K562 (cell line): ENCODE measurements around the gene DLG4. TPM values are rescaled to one million over a fixed set of nuclear protein-coding genes. Genes with fewer than 3 reads are reported as not detected.

ENCODE experiments used
- ARID2 ChIP-seq: fragments of 450-650 bp; IDR thresholded peaks from 2 replicates; pipeline ENCODE4 v1.6.1; 2017; ENCODE audit warnings: antibody characterized with exemption, mild to moderate bottlenecking
- CBX5 ChIP-seq: IDR thresholded peaks from 2 replicates; pipeline ENCODE4 v1.6.1; 2014; ENCODE audit warnings: low read depth, borderline replicate concordance
- CHCHD3 ChIP-seq: fragments of 250-450 bp; sonication (Bioruptor Pico); IDR thresholded peaks from 2 replicates; pipeline ENCODE4 v2.1.2; 2022; ENCODE audit warnings: mild to moderate bottlenecking
- FOXK1 ChIP-seq: sonication (generic); formaldehyde crosslinking; IDR thresholded peaks from 2 replicates; pipeline ENCODE4 v1.8.0; 2022; ENCODE audit warnings: missing genetic modification reagents, mild to moderate bottlenecking, borderline replicate concordance
- GATAD2B ChIP-seq: fragments of 450-650 bp; IDR thresholded peaks from 2 replicates; pipeline ENCODE4 v1.6.1; 2017; ENCODE audit warnings: mild to moderate bottlenecking, borderline replicate concordance
- HDGF ChIP-seq: fragments of 450-650 bp; IDR thresholded peaks from 2 replicates; pipeline ENCODE4 v1.6.1; 2016
- HEY1 ChIP-seq: fragments of 250-450 bp; sonication (Bioruptor Pico); IDR thresholded peaks from 2 replicates; pipeline ENCODE4 v1.5.0; 2020; ENCODE audit warnings: mild to moderate bottlenecking, moderate library complexity, borderline replicate concordance
- KAT7 ChIP-seq: sonication (generic); formaldehyde crosslinking; IDR thresholded peaks from 2 replicates; pipeline ENCODE4 v1.8.0; 2022; ENCODE audit warnings: missing genetic modification reagents, mild to moderate bottlenecking, borderline replicate concordance
- NCOR1 ChIP-seq: fragments of 450-650 bp; IDR thresholded peaks from 2 replicates; pipeline ENCODE4 v1.6.1; 2016; ENCODE audit warnings: mild to moderate bottlenecking, moderate library complexity
- NFRKB ChIP-seq: fragments of 450-650 bp; IDR thresholded peaks from 2 replicates; pipeline ENCODE4 v1.6.1; 2016; ENCODE audit warnings: low read depth
- NFYB ChIP-seq: IDR thresholded peaks from 2 replicates; pipeline ENCODE4 v1.6.1; 2011; ENCODE audit warnings: mild to moderate bottlenecking, moderate library complexity; ENCODE audit not compliant: insufficient read length; ENCODE audit errors: extremely low read depth
- PHTF2 ChIP-seq: fragments of 250-450 bp; sonication (Bioruptor Pico); IDR thresholded peaks from 2 replicates; pipeline ENCODE4 v1.5.0; 2021; ENCODE audit warnings: mild to moderate bottlenecking
- POLR2B ChIP-seq: fragments of 450-650 bp; IDR thresholded peaks from 2 replicates; pipeline ENCODE4 v1.6.1; 2018; ENCODE audit warnings: low read depth; ENCODE audit not compliant: partially characterized antibody
- PRPF4 ChIP-seq: fragments of 200-400 bp; formaldehyde crosslinking; IDR thresholded peaks from one replicate; pipeline ENCODE4 v1.6.1; 2017; ENCODE audit warnings: low read length, low read depth, mild to moderate bottlenecking; ENCODE audit not compliant: insufficient read depth, poor library complexity, severe bottlenecking
- RBM25 ChIP-seq: fragments of 200-400 bp; formaldehyde crosslinking; IDR thresholded peaks from 2 replicates; pipeline ENCODE4 v1.6.1; 2018; ENCODE audit warnings: low read length, low read depth, moderate library complexity; ENCODE audit not compliant: severe bottlenecking
- RHOXF2B ChIP-seq: fragments of 250-450 bp; sonication (Bioruptor Pico); conservative IDR thresholded peaks from 2 replicates; pipeline ENCODE4 v1.5.1; 2021
- SPI1 ChIP-seq: IDR thresholded peaks from 2 replicates; pipeline ENCODE4 v1.6.1; 2011; ENCODE audit warnings: low read depth, low read length, control low read depth, borderline replicate concordance
- SREBF2 ChIP-seq: sonication (generic); formaldehyde crosslinking; IDR thresholded peaks from 2 replicates; pipeline ENCODE4 v1.4.0; 2020; ENCODE audit warnings: mild to moderate bottlenecking, missing genetic modification reagents
- TAF15 ChIP-seq: fragments of 200-400 bp; formaldehyde crosslinking; IDR thresholded peaks from 2 replicates; pipeline ENCODE4 v1.6.1; 2017; ENCODE audit warnings: mild to moderate bottlenecking, low read depth, low read length, moderate library complexity
- WHSC1 ChIP-seq: IDR thresholded peaks from one replicate; pipeline ENCODE4 v1.6.1; 2012; ENCODE audit warnings: low read length, control low read depth, inconsistent platforms
- XRCC4 ChIP-seq: IDR thresholded peaks from one replicate; pipeline ENCODE4 v1.6.1; 2011; ENCODE audit not compliant: insufficient read depth, insufficient read length; ENCODE audit errors: extremely low read depth
- ZBED1 ChIP-seq: IDR thresholded peaks from 2 replicates; pipeline ENCODE4 v1.6.1; 2014
- ZNF12 ChIP-seq: sonication (generic); formaldehyde crosslinking; IDR thresholded peaks from 2 replicates; pipeline ENCODE4 v1.4.0; 2020; ENCODE audit warnings: mild to moderate bottlenecking, missing genetic modification reagents
- ZNF140 ChIP-seq: fragments of 250-450 bp; sonication (Bioruptor Pico); IDR thresholded peaks from 2 replicates; pipeline ENCODE4 v1.8.0; 2021; ENCODE audit warnings: moderate library complexity, mild to moderate bottlenecking, inconsistent platforms
- ZNF212 ChIP-seq: fragments of 450-650 bp; formaldehyde crosslinking; IDR thresholded peaks from 2 replicates; pipeline ENCODE4 v1.4.0; 2020; ENCODE audit warnings: mild to moderate bottlenecking
- polyA plus RNA-seq, 8 experiments: library from polyadenylated mRNA; depleted of rRNA in 4 of 8; stranded (reverse) in 5 of 8; unstranded in 3 of 8; fragments of >200 nt; fragmentation: Nextera tagmentation in 2 of 8; fragmentation: Illumina TruSeq in 1 of 8; extraction: Ambion mirVana in 2 of 8; extraction: Trizol in 1 of 8; gene quantifications; 2 replicates each; pipeline versions ENCODE4 v1.2.1 to v1.2.3, GENCODE V29; 2011 to 2014; ENCODE audit warnings: inconsistent platforms in 1 of 8, missing spikeins in 1 of 8
- total RNA-seq, 7 experiments: library from RNA; depleted of rRNA in 6 of 7; stranded (reverse); fragments of >200 nt in 6 of 7; fragmentation: Illumina TruSeq in 2 of 7; extraction: Trizol in 2 of 7; gene quantifications; 2 replicates each; pipeline versions ENCODE4 v1.2.1 to v1.2.3, GENCODE V29; 2011 to 2021; ENCODE audit warnings: low replicate concordance in 1 of 7
- TF ChIP-seq, protein P1 (sequence below): sonication (generic); formaldehyde crosslinking; IDR thresholded peaks from 2 replicates; pipeline ENCODE4 v1.8.0; 2022; ENCODE audit warnings: mild to moderate bottlenecking, low read depth, missing genetic modification reagents
- TF ChIP-seq, protein P2 (sequence below): conservative IDR thresholded peaks from 2 replicates; pipeline ENCODE4 v1.6.1; 2011; ENCODE audit warnings: low read depth, mild to moderate bottlenecking, low read length; ENCODE audit not compliant: control insufficient read depth
- TF ChIP-seq, protein P3 (sequence below): fragments of 250-450 bp; sonication (Bioruptor Pico); IDR thresholded peaks from 2 replicates; pipeline ENCODE4 v1.5.1; 2021; ENCODE audit warnings: mild to moderate bottlenecking

DLG4 gene
- total and polyA plus RNA-seq, 9 of the 15 experiments (the other 6 are each of a cell fraction or from before 2014, with no cell fraction given) = 0.03 to 12.0 (median 4.1) TPM

DNA sequence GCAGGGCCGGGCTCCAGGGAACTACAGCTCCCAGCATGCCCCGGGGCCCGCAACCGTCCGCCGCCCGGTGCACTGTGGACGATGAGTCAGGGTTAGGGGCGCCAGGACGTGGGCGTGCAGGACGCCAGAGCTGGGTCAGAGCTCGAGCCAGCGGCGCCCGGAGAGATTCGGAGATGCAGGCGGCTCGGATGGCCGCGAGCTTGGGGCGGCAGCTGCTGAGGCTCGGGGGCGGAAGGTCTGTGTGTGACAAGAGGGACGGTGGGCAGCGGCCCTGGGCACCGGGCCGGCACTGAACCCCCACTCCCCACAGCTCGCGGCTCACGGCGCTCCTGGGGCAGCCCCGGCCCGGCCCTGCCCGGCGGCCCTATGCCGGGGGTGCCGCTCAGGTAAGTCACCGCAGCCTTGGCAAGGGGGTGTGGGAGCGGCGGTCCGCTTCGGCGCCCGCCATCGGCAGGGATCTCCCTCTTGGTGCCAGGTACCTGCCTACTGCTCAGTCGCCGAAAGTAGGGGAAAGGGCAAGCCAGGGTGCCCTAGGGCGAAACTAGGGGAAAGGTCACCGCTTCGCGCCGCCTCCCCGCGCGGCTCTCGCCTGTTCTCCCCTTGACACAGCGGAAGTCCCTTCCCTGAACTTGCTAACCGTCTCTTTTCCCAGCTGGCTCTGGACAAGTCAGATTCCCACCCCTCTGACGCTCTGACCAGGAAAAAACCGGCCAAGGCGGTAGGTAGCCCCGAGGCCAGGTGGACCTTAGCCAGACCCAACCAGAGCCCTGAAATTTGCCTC, at the start of gene DLG4, which contains the start of gene ACADVL (continued):
- TF ChIP-seq NFYB (no peak), ZNF140 (CRISPR knock-in tag) (no peak), ARID2 (no peak), RBM25 (no peak), RHOXF2B (CRISPR knock-in tag) (no peak), SPI1 (peak; percentile 27; the same call in 1 of the 2 replicates), ZBED1 (no peak), PRPF4 (no peak), GATAD2B (no peak), ZNF12 (CRISPR knock-in tag) (no peak), XRCC4 (no peak), POLR2B (no peak), FOXK1 (CRISPR knock-in tag) (no peak), TAF15 (no peak), SREBF2 (CRISPR knock-in tag) (no peak), WHSC1 (no peak), PHTF2 (CRISPR knock-in tag) (no peak), KAT7 (CRISPR knock-in tag) (no peak), CBX5 (no peak), HDGF (no peak), NFRKB (no peak), CHCHD3 (no peak), HEY1 (CRISPR knock-in tag) (no peak), ZNF212 (CRISPR knock-in tag) (peak; percentile 47; the same call in 1 of the 2 replicates), NCOR1 (peak; percentile 38)
- TF ChIP-seq, protein P1, sequence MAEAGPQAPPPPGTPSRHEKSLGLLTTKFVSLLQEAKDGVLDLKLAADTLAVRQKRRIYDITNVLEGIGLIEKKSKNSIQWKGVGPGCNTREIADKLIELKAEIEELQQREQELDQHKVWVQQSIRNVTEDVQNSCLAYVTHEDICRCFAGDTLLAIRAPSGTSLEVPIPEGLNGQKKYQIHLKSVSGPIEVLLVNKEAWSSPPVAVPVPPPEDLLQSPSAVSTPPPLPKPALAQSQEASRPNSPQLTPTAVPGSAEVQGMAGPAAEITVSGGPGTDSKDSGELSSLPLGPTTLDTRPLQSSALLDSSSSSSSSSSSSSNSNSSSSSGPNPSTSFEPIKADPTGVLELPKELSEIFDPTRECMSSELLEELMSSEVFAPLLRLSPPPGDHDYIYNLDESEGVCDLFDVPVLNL = no peak
- TF ChIP-seq, protein P2, sequence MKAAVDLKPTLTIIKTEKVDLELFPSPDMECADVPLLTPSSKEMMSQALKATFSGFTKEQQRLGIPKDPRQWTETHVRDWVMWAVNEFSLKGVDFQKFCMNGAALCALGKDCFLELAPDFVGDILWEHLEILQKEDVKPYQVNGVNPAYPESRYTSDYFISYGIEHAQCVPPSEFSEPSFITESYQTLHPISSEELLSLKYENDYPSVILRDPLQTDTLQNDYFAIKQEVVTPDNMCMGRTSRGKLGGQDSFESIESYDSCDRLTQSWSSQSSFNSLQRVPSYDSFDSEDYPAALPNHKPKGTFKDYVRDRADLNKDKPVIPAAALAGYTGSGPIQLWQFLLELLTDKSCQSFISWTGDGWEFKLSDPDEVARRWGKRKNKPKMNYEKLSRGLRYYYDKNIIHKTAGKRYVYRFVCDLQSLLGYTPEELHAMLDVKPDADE = peak; percentile 95
- TF ChIP-seq, protein P3, sequence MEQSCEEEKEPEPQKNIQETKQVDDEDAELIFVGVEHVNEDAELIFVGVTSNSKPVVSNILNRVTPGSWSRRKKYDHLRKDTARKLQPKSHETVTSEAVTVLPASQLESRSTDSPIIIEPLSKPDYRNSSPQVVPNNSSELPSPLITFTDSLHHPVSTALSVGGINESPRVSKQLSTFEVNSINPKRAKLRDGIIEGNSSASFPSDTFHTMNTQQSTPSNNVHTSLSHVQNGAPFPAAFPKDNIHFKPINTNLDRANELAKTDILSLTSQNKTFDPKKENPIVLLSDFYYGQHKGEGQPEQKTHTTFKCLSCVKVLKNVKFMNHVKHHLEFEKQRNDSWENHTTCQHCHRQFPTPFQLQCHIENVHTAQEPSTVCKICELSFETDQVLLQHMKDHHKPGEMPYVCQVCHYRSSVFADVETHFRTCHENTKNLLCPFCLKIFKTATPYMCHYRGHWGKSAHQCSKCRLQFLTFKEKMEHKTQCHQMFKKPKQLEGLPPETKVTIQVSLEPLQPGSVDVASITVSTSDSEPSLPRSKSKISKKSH (CRISPR knock-in tag) = no peak
